GM21381 (cell line): ENCODE results near the gene BAIAP2.
"Not testable (repeated sequence)": the region's sequence is repeated elsewhere in the genome, so short reads cannot be mapped to it uniquely, and the experiment has no call there.

Experiments
- ATAC-seq: cut with Tn5 transposase; IDR thresholded peaks from one replicate; pipeline ENCODE4 v1.9.1; 2021; ENCODE audit warnings: mild to moderate bottlenecking, moderate library complexity; ENCODE audit not compliant: unreplicated experiment

The BAIAP2 gene

DNA sequence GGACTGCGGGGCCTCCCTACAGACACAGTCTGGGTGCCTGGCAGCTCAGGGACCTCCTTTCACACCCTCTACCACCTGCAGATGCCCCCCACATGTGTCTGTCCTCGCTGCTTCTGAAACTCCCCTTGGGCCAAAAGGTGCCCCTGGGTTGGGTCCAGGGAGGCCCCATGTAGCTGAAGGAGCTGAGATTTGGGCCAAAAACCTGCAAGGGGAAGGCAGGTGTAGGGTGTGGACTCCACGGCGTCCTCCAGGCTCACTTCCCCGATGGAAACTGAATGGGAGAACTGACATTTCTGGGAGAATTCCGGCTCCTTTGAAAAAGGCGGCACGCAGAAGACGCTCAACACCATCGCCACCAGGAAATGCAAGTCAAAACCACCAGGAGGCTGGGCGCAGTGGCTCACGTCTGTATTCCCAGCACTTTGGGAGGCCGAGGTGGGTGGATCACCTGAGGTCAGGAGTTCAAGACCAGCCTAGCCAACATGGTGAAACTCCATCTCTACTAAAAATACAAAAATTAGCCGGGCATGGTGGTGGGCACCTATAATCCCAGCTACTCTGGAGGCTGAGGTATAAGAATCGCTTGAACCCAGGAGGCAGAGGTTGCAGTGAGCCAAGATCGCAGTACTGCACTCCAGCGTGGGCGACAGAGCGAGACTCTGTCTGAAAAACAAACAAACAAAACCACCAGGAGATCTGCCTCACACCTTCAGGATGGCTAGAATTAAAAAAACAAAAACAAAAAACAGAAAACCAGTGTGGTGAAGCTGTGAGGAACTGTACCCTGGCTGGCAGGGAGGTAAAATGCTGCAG, 13.2 kb upstream of the BAIAP2 start:
- ATAC-seq: no peak

DNA sequence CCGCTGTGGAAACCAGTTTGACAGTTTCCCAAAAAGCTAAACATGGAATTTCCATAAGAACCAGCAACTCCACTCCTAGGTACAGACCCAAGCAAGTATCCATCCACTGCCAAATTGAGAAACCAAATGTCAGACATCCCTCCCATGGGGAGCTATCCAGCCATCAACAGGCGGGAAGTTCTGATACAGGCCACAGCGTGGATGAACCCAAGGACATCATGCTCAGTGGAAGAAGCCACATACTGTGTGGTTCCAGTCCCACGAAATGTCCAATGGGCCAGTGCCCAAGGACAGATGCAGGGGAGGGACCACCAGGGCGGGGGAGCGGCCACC, 12.6 kb upstream of the BAIAP2 start:
- ATAC-seq: no peak

- ATAC-seq: no peak
Measured at GRCh38 chr17:81025065-81025740, 9.7 kb upstream of the BAIAP2 start.

- no peak for ATAC-seq
Measured at GRCh38 chr17:81025741-81026129, 9.2 kb upstream of the BAIAP2 start.

DNA sequence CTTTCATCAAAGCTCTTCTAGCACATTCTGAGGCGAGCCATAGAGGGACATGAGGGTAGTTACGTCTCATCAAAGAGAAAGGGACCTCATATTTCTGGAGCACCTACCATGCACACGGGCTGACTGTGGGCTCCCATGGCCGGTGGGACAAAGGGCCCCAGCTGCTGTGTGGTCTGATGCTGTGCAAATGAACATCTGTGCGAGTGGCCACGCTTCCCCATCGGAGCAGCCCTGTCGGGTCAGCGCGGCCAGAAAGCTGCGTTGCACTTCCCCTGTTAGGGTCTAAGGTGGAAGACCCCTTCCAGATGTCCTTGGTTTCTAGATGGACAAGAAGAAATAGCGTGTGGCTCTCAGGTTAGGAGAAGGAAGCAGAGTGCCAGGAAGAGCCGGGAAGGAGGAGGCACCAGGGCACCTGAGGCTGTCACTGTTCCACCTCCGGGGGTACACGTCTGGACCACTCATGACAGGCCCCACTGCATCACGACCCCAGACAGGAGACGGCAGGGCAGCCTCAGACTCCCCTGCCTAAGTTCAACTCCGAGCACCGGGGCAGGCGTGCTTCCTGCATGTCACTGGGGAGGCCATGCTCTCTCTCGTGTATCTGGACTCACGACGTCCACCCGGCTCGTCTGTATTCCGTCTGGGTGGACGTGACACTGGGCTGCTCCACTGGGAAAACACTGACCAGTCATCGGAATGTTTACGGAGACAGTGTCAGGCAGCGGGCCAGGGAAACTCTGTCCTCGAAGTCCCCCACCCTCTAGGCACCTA, 8.5 kb upstream of the BAIAP2 start:
- ATAC-seq: no peak

- no peak for ATAC-seq
Measured at GRCh38 chr17:81027038-81027437, 7.9 kb upstream of the BAIAP2 start.

DNA sequence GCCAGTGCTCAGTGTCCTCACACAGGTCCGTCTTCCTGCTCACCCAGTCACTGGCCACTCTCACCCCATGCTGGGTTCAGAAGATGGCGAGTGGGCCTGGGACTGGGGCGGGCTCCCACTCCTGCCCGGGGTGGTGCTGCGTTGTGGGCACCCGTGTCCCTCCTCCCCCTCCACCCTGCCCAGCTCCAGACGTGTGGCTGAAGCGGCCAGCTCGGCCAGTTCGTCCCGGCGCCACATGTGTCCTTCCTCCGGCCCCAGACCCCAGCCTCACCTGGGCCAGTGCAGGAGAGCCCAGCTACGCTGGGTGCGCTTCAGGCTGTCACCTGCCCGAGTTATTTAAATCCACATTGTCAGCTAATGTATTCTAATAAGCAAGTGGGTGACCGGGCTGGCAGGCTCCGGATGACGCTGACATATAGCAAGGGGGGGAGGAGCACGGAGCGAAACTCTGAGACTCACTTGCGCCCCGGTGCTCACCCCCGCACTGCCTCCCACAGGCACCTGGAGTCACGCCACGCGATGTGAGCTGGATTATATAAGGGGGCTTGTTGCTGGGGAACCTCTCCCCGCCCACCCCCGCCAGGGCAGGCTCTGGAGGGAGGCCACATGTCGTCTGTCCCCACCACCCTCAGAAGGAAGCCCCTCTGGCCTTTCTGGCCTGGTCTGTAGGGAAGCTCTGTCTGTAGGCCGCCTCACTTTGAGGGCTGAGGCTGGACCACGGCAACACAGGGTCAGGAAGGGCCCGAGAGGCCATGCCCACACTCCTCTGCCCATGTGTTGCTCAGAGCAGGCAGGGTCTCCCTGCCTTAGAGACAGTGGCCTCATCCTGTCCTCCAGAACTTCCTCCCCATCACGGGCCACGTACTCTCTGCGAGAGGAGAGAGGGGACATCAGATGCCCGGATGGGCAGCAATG, 7.1 kb upstream of the BAIAP2 start:
- ATAC-seq: no peak

- ATAC-seq: no peak
Measured at GRCh38 chr17:81028506-81028858, 6.5 kb upstream of the BAIAP2 start.

DNA sequence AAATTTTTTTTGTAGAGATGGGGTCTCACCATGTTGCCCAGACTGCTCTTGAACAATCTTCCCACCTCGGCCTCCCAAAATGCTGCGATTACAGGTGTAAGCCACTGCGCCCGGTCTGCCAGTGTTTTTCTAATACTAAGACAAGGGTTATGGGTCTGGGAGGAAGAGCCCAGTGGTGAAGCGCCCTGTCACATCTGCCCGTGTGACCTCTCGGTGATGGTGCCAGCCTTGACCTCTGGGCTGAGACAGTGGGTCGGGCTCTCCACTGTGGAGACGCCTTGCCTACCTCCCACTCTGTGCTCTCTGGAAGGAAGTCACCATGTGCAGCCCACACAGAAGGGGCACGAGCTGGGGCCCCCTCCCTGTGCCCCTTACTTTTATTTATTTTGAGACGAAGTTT, 5.1 kb upstream of the BAIAP2 start:
- ATAC-seq: no peak

DNA sequence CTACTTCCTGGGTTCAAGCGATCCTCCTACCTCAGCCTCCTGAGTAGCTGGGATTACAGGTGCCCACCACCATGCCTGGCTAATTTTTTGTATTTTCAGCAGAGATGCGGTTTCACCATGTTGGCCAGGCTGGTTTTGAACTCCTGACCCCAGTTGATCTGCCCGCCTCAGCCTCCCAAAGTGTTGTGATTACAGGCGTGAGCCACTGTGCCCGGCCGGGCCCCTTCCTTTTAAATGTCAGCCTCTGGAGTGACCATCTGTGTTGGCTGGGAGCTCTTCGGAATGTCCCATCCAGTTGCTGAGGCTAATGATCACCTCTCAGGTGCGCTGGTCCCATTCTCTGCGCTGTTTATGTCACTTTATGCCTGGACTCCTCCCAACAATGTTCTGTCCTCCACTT, 4.6 kb upstream of the BAIAP2 start:
- ATAC-seq: not testable (repeated sequence)

DNA sequence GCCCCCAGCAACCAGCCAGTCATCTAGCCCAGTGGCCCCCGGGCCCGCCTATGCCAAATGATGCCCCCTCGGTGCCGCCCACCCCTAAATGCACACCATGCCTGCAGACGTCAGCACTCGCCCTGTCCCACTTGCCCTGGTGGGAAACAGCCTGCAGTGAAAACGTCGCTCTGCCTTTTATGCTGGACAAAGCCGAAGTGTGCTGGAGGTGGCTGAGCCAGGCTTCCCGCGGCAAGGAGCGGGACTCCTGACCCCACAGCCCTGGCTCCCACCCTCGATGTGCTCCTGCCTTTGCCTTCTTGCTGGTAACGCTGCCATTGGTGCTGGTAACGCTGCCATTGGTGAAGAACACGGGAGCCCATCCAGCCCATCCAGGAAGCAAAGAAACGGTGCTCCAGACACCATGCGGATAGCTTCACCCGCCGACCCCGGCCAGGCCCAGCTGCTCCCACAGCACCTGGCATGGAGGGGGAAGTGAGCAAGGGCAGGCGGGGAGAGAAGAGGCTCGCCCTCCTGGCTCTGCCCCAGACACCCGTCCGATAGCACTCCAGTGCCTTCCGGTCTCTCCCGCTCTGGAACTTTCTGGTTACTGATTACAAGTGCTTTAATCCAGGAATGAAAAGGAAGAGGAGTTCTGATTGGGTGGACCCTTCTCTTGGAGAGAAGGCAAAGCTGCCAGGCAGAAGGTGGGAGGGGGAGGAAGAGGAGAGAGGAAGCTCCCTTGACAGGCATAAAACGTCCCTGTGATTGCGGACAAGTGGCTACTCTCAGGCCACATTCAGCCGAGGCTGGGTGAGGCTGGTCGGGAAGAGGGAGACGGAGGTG, 4.0 kb upstream of the BAIAP2 start:
- ATAC-seq: no peak

- ATAC-seq: no peak
Measured at GRCh38 chr17:81031566-81032550, 3.1 kb upstream of the BAIAP2 start.

GRCh38 chr17:81032641-81033480, 2.1 kb upstream of the BAIAP2 start:
- no peak for ATAC-seq

- no peak for ATAC-seq
Measured at GRCh38 chr17:81033535-81034167, 1.3 kb upstream of the BAIAP2 start.

GRCh38 chr17:81034168-81034777, 678 bp upstream of the BAIAP2 start:
- ATAC-seq: no peak

DNA sequence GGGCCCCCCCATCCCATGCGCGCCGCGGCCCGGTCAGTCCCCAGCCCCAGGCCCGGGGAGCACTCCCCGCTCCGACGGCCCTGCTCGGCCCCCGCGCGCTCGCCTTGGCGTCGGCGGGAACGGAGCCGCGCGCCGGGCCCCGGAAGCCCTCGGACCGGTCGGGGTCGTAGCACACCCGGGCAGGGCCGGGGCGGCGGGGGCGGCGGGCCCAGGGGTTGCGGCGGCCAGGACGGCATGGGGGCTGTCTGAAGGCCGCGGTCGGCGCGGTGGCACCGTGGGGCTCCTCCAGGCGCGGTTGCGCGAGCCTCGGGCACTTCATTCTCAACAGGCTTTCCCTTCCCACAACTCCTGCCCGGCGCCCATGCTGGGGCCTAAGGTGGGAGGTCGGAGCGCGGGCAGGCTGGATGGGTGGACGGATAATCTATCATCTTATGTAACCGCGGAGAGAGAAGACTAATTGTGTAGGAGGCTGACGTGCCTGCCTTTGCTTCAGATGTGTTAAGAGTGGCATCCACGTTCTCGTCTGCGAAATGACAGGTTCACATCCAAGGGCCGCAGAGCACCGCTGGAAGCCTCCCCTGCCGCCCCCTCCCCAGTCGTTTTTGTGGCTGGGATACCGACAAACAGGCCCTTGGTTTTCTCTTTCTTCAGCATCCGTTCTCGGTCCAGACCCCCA, 708 bp downstream of the BAIAP2 start:
- no peak for ATAC-seq
